Suppressor macrophage treated with lipopolysaccharide for 1 hour (primary cell): Measurements from ENCODE around the gene RFX3.

Experiments used
- DNase-seq, 3 donors: peaks; one replicate each; pipeline ENCODE4 v3.0.0-alpha.2; 2020 to 2022

The RFX3 gene

GRCh38 chr9:3431890-3432289, 93.9 kb downstream of the RFX3 start:
- DNase-seq: no peak

GRCh38 chr9:3419893-3420292, 105.9 kb downstream of the RFX3 start:
- DNase-seq: no peak

DNA sequence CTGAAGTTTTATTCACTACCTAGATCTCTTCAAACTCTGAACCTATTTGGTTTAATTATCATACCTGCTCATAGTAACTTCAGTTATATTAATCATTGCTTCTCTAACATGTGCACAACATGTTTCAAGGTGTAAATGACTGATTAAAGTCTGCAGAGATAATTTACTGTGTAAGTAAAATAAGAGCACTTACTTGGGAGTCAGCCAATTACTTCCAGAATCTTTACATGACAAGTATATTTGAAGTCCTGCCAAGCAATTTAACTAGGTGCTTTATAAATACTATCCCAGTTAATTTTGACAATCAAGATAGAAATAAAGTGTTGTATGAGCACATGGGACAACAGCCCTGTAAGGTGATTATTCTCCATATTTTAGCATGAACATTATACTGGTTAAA, 109.9 kb downstream of the RFX3 start:
- no peak for DNase-seq

DNA sequence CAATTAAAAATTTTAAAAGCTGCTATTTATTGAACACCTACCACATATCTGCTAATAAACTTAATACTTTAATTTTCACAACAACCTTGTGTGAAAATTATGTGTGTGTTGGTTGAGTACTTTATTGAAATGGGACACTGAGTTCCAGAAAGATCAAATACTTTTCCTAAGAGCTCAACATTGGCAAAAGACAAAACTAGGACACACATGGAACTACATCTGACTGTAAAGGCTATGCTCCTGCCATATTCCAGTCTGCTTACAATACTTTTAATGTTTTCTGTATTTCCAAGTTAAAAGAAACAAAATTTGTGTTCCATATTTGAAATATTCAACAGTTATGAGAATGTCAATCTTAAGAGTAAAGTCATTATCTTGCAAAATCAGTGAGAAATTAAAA, 111.8 kb downstream of the RFX3 start:
- no peak for DNase-seq

DNA sequence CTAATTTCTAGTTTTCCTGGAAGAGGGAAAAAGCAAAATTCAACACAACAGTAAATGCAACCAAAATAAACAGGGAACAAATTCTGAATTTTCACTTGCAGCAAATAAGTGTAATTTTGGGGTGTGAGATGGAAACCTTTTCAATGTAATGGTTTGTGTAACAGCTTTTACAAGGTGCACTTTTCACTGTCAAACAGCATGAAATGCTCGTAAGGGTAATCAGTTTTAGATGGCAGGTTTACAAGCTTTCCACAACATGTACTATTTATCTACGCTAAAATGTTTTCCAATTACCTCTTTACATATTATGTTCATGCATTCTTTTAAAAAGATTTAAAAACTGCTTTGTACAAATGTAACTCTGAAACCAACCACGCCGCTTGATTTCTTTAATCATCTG, 115.3 kb downstream of the RFX3 start:
- no peak for DNase-seq

- DNase-seq: no peak
Measured at GRCh38 chr9:3409453-3409852, 116.3 kb downstream of the RFX3 start.

DNA sequence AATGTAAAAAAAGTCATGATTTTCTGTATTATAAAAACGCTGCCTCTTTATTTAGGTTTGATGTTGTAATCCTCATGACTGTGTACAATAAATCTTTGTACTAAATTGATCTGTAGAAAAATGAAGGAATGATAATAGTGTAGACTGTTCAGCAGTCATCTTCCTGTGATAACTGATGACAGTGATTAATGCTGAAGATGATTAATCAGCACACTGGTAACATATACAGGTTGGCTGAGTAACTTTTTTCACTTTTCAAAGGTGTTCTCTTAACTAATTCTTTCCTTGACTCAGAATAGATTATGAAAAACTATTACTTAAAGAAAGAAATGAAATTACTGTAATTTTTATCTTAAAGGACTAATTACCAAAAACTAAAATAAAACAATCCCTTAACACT, 122.5 kb downstream of the RFX3 start:
- DNase-seq: no peak

DNA sequence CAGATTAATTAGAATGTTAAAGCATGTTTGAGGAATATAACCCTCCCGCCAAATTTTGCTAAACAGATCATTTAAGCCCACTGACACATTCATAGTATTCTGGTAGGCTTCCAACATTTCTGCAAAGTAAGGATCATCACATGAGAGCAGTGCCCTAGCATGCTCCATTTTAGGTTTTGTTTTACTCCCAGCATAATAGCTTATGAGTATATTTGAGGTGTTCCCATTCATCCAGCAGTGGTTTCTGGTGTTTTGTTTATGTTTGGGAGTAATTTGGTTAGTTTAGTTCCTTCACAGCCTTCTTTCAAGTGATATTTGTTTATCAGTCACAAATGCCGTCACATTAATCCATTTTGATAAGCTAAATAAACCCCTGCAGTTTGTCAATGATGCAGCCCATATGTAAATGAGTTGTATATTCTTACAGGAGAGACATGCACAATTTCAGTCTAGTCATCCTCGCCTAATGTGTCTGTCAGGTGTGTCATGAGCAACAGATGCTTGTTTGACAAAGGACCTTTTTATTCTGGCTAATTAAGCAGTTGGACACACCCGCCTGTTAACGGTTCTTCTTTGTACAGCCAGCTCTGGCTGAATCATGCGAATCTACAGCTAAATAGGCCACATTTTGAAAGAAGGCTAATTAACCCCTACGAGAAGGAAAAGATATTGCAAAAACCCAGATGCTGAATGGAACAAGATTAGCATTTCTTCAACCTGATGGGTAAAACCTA, 124.4 kb downstream of the RFX3 start:
- DNase-seq: no peak

DNA sequence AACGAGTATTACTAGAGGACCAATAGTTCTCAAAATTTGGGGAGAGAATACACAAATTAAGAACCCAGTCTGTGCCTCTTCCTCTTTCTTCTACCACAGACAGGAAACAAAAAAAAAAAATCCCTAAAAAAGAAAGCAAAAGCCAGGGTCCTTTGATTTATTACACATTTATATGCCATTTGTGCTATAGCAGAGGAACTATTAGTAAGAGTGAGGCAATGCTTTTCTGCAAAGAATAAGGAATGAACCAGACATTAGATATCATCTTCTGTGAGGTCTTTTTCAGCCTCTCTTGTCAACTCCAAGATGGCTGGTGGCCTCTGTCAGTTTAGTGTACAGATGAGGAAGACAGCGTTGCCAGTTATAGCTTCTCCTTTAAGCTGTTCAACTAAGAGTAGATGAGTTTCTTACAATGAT, 127.6 kb downstream of the RFX3 start:
- DNase-seq: peak; percentile 47 to 84 (median 63)

DNA sequence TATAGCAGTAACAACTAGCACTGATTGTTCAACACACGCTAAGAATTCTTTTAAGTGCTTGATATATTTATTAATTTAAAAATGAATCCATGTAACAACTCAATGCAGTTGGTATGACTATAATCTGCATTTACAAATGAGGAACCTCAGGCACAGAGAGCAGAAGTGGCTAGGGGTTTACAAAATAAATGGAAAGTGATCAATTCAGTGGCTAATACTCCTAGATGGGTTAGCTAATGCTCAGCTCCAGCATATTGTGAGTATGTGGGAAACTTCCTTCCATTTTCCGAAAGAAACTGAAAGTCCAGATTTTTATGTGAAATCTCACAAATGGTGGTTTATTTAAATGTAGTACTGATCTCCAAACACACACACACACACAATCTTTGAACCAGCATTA, 128.0 kb downstream of the RFX3 start:
- DNase-seq: peak; percentile 25 to 63 (median 52)

DNA sequence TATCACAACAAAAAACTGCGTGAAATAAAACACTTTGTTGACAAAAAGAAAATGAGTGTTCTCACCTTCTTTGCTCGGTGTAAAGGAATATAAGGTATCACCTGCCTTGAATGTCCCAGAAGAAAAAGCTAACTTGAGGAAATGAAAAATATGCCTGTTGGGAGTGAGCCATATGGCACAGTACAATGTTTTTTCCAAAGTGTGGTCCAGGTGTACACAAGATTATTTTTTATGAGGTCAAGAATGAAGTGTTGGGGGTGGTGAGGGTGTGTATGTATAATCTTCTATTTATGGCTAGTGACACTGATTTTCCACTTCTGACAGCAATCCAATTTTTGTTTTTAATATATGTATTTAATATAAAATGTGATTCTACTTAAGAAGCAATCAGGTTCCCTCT, 134.4 kb downstream of the RFX3 start:
- no peak for DNase-seq

- DNase-seq: no peak
Measured at GRCh38 chr9:3386753-3387152, 139.0 kb downstream of the RFX3 start.

DNA sequence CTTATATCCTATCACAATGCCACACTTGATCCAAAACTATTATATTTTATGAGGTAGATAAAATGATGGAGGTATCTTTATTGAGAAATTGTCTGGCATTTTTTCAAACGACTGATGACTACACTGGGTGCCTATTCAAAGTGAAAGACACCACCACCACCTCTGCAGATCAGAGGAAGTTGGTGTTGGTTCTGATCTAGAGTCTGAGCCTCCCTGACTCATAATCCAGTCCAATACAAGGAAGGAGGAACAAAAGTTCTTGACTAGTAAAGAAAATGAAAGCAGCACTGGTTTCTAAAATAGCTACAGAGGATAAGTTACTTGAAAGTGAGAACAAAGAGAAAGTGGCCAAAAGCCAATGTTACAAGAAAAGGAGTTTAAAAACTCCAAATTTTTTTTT, 139.9 kb downstream of the RFX3 start:
- peak; percentile 38 to 72 (median 59) for DNase-seq

GRCh38 chr9:3371842-3372241, 154.0 kb downstream of the RFX3 start:
- DNase-seq: no peak

- no peak for DNase-seq
Measured at GRCh38 chr9:3370715-3371114, 155.1 kb downstream of the RFX3 start.

GRCh38 chr9:3367185-3367584, 158.6 kb downstream of the RFX3 start:
- peak in 1 of 3 donors; percentile 3 for DNase-seq

DNA sequence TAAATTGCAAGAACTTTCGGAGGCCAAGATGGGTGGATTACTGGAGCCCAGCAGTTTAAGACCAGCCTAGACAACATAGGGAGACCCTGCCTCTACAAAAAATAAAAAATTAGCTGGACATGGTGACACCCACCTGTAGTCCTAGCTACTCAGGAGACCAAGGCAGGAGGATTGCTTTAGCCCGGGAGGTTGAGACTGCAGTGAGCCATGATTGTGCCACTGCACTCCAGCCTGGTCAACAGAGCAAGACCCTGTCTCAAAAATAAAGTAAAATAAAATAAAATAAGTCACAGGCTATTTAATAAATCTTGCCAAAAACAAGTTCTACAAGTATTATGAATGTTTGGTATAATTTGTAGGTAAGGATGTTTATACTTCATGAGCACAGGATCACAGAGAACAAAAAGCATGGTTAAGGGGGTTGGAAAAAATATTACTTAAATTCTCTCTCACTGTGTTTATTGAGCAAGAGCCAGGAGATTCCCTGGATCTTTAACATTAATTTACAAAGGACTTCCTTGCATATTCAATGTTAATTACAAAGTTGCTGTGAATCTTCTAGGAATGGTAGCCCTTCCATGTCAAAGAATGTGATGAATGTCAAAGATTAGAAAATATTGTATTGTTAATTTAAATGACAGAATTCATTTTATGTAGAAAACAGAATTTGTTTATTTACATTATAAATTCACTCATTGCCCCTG, 164.0 kb downstream of the RFX3 start:
- DNase-seq: no peak

DNA sequence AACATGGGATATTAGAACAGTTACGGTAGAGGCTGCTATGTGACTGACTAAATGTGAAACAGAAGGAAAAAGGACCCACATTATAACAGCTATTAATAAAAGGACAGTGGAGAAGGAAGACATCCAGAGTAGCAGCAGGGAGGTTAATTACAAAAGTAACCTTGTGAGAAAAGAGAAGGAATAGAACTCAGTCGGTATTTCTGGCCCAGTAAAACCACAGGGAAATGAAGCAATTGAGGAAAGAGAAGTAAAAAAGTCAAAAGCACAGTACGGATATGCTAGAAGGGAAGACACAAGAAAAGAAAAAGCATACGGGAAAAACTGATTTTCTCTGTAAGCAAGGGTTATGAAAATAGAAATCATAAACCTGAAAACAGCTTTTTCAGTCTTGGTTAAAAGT, 164.7 kb downstream of the RFX3 start:
- peak; percentile 12 to 46 (median 45) for DNase-seq

GRCh38 chr9:3360245-3360644, 165.6 kb downstream of the RFX3 start:
- DNase-seq: no peak

DNA sequence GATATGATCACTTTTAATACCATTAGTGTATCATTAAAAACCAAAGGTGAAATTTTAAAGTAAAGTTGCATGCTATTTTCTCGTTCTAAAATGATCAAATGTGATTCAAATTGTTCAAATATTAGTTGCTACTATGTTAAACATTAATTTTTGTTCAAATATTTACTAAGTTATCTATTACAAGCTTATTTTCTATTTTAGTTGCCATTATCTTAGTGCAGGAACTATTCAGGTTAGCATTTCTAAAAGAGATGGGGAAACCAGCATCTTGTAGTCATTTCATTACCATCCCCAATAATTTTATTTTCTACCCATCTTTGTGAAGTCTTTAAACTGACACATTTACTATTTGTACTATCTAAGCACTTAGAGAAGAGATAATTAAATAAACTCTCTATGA, 166.0 kb downstream of the RFX3 start:
- no peak for DNase-seq

DNA sequence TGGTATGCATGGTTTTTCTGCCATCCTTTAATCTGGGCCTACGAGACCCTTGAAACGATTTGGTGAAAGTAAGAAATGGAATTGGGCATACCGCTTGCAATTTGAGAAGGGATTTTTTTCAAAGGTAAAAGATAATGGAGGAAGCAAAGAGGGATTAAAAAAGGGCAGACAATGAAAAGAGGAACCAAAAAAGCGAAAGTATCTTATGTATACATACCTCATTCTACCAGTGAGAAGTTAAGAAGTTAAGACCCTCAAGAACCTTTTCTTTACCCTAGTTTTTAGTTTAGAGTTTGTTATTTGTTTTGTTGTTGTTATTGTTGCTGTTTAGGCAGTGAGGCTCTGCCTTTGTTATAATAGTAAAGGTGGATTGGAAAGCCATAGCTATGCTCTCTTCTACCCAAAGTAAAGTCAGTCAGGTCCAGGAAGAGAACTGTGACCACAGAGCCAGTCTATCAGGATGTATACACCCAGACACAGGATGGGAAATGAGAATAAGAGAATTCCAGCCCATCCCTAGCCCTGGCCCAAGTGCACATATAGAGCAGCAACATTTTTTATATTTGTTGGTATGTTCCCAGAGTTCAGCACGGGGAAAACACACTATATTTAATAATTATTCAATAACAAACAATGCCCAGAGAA, 166.6 kb downstream of the RFX3 start:
- DNase-seq: no peak

GRCh38 chr9:3348169-3348568, 177.6 kb downstream of the RFX3 start:
- DNase-seq: no peak

DNA sequence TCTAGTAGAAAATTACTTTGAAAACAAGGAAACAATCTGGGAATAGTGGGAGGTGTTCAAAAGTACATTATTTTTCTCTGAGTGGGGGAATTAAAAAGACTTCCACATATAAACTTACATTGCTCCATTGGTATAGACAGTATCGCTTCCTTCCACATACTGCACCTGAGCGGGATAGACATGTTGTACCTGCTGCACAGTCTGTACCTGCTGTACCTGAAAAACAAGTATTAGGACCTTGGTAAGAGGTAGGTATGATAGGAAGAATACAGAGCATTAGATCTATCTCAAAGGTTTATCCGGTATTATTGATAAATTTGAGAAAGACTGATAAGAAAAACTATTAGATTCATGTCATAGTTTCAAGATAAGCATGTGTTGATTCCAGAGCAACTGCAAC, 179.3 kb downstream of the RFX3 start:
- DNase-seq: no peak

GRCh38 chr9:3343671-3344070, 182.1 kb downstream of the RFX3 start:
- DNase-seq: peak in 2 of 3 donors; percentile 24 to 35
